EL (cell line): ENCODE measurements around the gene WNT3.

Experiments used
- DNase-seq: peaks from one replicate; pipeline ENCODE4 v3.0.0-alpha.2; 2016

Gene WNT3

DNA sequence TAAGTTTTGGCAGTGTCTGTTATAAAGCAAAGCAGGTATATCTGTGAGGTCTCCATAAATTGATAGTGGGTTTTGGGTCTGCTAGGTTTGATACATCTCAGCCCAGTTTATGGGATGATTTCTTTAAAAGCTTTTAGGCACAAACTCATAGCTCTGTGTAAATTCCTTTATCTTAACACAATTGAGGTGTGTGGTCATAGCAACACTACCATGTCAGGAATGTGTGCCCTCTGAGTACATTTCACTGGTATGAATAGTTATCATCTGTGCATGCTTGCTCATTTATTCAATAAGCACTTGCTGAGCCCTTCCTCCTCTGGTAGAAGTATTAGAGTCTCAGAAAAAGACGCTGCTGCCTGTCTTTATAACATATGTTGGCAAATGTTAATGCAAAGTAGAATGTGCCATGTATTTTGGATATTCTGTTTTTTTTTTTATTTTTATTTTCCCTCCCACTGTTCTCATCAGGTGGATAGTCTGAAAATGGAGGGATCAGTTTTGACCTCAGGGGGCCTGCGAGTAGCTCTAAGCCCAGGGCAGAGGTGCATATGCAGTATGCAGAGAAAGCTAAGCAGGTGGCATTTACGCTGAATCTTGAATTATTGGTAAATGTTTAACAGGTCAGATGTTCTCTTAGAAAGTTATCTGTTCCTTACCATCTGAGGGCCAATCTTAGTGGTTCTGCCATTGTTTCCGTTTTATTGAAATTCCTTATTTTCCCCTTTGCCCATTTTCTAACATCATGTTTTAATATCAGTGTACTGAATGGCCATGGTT is 90.7 kb downstream of the WNT3 start:
- peak; percentile 92 for DNase-seq

DNA sequence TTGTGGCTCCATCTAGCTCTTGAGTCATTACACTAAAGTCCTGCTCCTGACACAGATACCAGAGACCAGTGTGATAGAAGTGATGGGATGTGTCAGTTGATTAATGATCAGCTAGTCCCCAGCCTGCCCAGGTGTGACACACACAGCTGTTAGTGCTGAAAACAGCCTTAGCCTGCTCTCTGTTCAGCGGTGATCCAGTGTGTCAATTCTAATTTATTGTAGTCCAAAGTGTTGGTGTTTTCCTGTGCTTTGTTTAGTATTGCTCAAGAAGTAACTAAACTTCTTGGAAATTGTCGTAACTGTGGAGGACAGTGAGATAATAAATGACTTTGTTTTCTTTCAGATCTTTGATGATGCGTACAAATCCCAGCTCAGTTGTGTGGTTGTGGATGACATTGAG is 92.3 kb downstream of the WNT3 start:
- no peak for DNase-seq

DNA sequence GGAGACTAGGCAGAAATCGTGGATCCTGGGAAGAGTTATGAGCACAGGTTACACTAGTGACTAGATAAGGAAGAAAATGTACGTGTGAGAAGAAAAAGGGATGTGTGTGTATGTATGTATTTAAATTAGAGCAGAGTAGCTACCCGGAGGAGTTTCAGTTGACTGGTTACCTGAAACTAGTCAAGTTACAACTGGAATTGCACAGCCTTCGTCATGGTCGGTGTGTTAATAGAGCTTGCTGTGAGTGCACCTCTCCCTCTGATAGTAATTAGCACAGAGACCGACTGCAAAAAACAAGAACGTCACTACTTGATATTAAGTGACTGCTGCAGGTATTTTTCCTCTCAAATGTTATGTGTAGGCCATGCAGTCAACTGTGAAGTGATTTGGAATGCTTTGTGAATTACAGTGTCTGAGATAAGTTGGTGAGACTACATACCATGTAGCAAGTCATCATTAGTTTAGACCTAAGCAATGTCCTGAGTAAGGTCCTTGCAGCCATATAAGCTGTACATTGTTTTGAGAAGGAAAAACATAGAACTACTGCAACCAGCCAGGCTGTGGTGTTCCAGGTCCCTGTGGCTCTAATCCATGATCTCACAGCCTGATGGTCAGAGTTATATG is 95.7 kb downstream of the WNT3 start:
- DNase-seq: no peak

DNA sequence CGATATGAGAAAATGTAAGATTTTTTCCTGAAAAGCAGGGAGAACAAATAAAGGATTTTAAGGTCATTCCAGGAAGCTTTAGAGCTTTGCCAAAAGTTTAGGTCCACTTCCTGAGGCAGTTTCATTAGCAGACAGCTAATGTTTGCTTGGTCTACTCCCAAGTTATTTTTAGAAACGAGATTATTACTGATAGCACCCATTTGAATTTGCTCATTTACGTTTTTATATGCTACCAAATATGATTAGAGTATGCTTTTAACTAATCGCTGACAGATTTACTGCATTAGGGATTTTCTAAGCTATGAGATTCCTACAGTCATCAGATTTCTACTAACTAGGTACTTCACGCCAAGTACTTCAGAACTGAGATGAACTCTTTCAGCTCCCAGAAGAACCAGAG is 98.1 kb downstream of the WNT3 start:
- no peak for DNase-seq

DNA sequence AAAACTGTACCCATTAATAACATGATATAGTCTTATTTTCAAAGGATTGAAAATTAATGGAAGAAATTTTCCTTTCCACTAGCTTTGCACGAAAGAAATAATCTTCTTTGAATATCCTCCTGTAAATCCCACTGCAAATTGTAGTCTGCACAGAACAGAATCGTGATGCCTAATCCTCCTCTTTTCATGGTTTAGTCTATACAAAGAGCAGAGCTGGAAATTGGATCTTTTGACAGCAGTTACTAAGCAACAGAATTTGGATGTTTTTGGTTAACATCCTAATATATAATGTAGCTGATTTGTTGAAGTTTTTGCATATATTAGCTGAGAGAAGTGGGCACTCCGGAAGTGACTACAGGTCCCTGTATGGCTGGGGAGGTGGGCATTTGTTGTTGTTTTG is 98.6 kb downstream of the WNT3 start:
- DNase-seq: no peak

DNA sequence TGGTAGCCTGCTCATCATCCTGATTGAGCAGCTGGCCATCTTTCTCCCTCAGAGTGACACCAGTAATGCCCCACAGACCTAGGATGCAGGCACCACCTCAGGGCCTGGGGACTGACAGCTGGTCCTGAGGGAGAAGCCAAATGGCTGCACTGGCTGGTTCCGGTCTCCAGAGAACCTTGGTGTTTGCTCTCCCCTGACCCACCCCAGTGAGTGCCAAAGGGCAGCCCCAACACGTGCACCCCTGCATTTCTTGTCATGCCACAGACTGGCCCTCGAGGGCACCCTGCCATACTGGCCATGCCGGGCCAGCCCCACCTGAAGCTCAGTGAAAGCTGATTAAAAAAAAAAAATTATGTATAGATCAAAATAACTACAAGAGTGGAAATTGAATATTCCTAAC is 100.5 kb downstream of the WNT3 start:
- DNase-seq: no peak
